ENCODE results near the gene SSTR5.

The SSTR5 gene

DNA sequence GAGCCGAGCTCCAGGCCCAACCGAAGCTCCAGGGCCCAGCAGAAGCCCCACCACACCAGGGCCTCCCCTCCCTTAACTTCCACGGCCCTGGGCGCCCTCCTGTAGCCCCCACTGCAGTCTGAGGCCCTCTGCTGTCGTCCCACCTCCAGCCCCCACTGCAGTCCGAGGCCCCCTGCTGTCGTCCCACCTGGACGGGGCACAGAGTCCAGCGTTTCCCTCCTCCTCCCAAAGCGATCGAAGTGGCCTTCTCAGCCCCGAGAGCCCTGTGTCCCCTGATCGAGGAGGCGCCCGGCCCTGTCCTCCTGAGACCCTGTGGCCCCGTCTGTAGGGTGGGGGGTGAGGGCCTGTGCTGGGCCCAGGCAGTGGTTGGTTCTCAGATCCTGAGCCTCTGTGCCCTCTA lies 54.6 kb downstream of the SSTR5 start:
- no peak for DNase-seq

DNA sequence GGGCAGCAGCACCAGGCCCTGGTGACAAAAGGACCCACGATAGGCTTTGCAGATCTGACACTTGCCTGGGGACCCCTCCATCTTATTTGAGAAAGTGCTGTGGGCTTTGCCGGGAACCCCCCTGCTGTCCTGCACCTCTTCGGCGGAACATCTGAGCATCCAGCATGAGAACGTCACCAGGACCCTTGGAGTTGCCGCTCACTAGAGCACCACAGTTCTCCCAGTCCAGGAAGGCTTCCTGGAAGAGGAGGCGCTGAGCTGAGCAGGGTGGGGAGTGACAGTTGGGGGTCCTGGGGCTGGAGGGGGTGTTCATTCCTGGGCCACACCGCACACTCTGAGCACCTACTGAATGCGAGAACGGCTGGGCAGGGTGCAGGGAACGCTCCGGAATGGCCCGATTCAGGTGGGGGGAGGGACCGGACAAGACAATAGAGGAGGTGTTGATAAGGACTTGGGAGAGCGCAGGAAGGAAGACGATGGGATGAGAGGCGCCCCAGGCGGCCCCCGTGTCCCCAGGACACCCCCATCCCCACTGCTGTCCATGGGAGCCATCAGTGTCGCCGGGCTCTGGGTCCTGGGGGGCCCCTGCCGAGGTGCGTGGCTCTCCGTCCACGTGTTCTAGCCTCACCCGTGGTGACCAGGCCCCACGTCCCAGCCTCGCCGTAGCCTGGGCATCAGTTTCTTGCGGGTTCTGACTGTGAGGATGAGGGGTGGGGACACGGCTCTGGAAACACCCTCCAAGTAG lies 55.6 kb downstream of the SSTR5 start:
- DNase-seq: no peak

DNA sequence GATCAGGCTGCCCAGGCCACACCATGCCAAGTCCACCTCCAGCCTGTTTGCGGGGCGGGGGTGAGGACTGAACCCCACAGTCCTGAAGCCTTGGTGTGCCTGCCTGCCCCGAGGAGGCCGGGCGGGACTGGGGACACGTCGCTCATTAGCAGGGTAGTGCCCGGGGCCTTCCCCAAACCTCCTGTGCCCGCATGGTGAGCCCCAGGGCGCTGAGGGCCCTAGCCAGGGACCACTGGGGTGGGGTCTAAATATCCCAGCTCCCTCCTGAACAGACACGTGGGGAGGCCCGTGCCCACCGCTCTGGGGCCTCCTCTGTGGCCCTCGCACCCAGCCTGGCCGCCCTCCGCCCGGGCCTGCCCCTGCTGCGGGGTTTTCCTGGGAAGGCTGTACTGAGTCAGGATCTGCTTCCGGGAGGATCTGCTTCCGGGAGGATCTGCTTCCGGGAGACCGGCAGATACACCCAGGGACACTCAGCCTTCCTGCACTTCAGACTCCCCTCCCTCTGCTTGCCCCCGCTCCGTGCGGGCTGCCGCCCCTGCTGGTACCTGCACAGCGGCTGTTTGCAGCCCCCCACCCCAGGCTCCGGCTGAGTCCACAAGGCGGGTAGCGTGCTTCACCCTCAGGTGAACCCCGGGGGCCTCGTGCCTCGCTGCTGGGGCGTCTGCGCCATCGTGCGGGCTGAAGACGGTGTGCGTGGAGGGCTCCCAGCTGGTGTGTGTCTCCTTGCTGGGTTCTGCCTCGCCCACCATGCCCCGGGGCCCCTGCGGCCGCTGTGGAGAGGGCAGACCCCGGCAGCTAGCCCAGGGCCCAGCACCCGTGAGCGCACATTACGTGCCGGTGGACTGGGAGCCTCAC lies 56.8 kb downstream of the SSTR5 start:
- no peak for DNase-seq

DNA sequence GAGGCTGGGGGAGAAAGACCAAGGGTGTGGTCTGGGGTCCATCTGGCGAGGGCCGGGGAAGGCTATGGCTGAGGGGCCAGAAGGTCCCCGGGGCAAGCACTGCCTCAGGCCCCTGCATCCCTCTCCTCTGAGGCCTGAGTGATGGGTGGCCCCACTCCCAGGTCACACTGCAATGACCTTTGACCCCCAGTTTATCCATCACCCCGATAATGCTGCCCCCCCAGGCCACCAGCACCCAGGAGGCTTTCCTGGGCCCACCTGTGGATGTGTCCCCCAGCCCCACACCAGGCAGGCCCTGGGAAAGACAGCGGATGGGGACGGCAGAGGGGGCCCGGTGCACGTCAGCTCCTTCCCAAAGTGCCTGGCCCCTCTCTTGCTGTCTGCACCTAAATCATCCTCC lies 57.8 kb downstream of the SSTR5 start:
- no peak for DNase-seq
